Measurements from ENCODE around the gene KCTD18.

DNA sequence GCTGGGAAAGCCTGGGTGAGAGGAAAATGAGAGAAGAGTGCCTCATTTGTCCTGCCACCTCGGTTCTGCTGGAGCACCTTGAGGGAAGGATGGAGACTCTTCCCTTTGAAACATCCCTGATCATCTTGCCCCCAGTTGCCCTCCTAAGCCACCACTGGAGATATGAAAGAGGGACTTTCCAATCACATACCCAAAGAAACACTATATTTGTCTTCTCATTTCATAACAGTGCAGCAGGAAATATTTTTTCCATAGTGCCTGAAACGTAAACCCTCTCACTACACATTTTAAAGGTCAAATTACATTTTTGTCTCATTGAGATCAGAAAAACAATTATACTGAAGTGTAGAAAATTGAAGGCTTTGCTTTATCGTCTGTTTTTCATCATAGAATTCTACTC is 63.3 kb downstream of the KCTD18 start:
- TF ChIP-seq, protein P1, sequence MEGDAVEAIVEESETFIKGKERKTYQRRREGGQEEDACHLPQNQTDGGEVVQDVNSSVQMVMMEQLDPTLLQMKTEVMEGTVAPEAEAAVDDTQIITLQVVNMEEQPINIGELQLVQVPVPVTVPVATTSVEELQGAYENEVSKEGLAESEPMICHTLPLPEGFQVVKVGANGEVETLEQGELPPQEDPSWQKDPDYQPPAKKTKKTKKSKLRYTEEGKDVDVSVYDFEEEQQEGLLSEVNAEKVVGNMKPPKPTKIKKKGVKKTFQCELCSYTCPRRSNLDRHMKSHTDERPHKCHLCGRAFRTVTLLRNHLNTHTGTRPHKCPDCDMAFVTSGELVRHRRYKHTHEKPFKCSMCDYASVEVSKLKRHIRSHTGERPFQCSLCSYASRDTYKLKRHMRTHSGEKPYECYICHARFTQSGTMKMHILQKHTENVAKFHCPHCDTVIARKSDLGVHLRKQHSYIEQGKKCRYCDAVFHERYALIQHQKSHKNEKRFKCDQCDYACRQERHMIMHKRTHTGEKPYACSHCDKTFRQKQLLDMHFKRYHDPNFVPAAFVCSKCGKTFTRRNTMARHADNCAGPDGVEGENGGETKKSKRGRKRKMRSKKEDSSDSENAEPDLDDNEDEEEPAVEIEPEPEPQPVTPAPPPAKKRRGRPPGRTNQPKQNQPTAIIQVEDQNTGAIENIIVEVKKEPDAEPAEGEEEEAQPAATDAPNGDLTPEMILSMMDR (IDR thresholded peaks at IDR 0.05) = no peak
- no peak for TF ChIP-seq POLR2A (IDR thresholded peaks at IDR 0.05)

Measured in stomach (tissue), 4 donors.